ENCODE results near the gene USP51.
A peak's percentile ranks its signal among the peaks of the same experiment; 100 is the strongest.

USP51 gene

DNA sequence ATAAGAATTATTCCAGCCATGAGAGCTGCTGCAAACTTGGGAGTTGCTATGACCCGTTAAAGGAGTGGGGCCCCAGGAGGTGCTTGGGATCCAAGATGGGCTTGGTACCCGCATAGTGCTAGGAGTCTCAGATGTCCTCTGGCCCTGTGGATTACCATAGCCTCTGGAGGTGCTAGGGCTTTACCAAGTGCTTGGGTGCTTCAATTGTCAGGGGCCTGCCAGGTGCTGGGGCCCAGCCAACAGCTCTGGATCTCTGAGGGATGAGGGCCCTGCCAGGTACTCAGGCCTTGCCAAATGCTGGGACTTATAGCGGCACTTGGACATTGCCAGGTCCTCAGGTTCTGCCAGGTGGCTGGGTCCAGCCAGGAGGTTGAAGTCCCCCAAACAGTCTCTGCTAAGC is 32.0 kb upstream of the USP51 start:
- TF ChIP-seq NFIC (IDR thresholded peaks at IDR 0.05) (no peak), ZBTB7A (IDR thresholded peaks at IDR 0.05; ENCODE audit: low read depth) (no peak), FOXM1 (IDR thresholded peaks at IDR 0.05; ENCODE audit: borderline replicate concordance, low read depth) (no peak), EP300 (IDR thresholded peaks at IDR 0.05; ENCODE audit: borderline replicate concordance) (no peak), YY1 (IDR thresholded peaks at IDR 0.05; ENCODE audit: low read depth) (no peak), EGR1 (IDR thresholded peaks at IDR 0.05) (no peak)
- TF ChIP-seq, protein P1, sequence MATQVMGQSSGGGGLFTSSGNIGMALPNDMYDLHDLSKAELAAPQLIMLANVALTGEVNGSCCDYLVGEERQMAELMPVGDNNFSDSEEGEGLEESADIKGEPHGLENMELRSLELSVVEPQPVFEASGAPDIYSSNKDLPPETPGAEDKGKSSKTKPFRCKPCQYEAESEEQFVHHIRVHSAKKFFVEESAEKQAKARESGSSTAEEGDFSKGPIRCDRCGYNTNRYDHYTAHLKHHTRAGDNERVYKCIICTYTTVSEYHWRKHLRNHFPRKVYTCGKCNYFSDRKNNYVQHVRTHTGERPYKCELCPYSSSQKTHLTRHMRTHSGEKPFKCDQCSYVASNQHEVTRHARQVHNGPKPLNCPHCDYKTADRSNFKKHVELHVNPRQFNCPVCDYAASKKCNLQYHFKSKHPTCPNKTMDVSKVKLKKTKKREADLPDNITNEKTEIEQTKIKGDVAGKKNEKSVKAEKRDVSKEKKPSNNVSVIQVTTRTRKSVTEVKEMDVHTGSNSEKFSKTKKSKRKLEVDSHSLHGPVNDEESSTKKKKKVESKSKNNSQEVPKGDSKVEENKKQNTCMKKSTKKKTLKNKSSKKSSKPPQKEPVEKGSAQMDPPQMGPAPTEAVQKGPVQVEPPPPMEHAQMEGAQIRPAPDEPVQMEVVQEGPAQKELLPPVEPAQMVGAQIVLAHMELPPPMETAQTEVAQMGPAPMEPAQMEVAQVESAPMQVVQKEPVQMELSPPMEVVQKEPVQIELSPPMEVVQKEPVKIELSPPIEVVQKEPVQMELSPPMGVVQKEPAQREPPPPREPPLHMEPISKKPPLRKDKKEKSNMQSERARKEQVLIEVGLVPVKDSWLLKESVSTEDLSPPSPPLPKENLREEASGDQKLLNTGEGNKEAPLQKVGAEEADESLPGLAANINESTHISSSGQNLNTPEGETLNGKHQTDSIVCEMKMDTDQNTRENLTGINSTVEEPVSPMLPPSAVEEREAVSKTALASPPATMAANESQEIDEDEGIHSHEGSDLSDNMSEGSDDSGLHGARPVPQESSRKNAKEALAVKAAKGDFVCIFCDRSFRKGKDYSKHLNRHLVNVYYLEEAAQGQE (IDR thresholded peaks at IDR 0.05; ENCODE audit: low read depth), result no peak

DNA sequence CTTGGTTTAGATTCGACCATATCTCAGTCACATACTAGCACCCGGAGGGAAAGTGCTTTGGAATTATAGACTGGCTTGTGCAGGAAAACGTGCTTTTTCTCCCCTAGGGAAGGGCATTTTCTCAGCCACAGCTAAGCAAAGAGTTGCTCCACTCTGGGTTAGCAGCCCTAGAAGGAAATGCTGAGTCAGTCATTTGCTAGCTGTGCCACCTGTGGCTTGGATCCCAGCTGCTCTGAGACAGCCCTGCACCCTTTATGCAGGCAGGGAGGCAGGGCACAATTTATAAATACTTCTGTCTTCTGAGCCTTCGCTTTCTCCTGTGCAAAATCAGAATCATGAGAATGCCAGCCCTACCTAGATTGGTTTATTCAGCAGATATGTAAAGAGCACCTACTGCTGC is 1.3 kb upstream of the USP51 start:
- TF ChIP-seq TCF12 (IDR thresholded peaks at IDR 0.05; ENCODE audit: low read depth), result no peak
- TF ChIP-seq, protein P1 (IDR thresholded peaks at IDR 0.05; ENCODE audit: low read depth), result no peak
- TF ChIP-seq RAD21 (IDR thresholded peaks at IDR 0.05; ENCODE audit: low read depth), result no peak
- TF ChIP-seq NFIC (IDR thresholded peaks at IDR 0.05), result no peak
- TF ChIP-seq TEAD4 (IDR thresholded peaks at IDR 0.05), result no peak
- TF ChIP-seq YY1 (IDR thresholded peaks at IDR 0.05; ENCODE audit: low read depth), result no peak
- TF ChIP-seq, protein P2, sequence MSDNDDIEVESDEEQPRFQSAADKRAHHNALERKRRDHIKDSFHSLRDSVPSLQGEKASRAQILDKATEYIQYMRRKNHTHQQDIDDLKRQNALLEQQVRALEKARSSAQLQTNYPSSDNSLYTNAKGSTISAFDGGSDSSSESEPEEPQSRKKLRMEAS (IDR thresholded peaks at IDR 0.05), result no peak
- TF ChIP-seq ZBTB7A (IDR thresholded peaks at IDR 0.05; ENCODE audit: low read depth), result no peak
- no peak for TF ChIP-seq CREB1 (IDR thresholded peaks at IDR 0.05; ENCODE audit: low read depth)
- TF ChIP-seq, protein P3, sequence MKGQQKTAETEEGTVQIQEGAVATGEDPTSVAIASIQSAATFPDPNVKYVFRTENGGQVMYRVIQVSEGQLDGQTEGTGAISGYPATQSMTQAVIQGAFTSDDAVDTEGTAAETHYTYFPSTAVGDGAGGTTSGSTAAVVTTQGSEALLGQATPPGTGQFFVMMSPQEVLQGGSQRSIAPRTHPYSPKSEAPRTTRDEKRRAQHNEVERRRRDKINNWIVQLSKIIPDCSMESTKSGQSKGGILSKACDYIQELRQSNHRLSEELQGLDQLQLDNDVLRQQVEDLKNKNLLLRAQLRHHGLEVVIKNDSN (IDR thresholded peaks at IDR 0.05), result no peak
- no peak for TF ChIP-seq EP300 (IDR thresholded peaks at IDR 0.05; ENCODE audit: borderline replicate concordance)
- TF ChIP-seq EGR1 (IDR thresholded peaks at IDR 0.05), result no peak
- no peak for TF ChIP-seq TAF1 (IDR thresholded peaks at IDR 0.05; ENCODE audit: low read depth)

DNA sequence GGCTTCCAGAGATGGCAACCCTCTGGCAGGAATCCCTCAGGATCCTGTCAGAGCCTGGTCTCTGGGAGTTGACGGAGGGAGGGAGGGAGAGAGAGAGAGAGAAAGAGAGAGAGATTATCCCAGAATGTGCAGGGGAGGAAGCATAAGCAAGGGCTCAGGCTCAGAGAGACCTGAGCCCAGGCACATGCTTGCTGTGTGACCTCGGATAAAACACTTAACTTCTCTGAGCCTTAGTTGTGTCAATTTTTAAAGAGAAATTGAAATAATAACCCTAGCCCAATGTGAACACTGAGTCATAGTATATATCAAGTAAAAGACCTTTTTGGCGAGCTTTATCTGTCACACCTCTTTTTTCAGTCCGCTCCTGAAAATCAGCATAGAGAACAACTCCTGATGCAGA is 473 bp upstream of the USP51 start:
- TF ChIP-seq, protein P3 (IDR thresholded peaks at IDR 0.05), result no peak
- TF ChIP-seq EGR1 (IDR thresholded peaks at IDR 0.05) (no peak), CEBPB (IDR thresholded peaks at IDR 0.05) (no peak), EP300 (IDR thresholded peaks at IDR 0.05; ENCODE audit: borderline replicate concordance) (no peak), ZBTB7A (IDR thresholded peaks at IDR 0.05; ENCODE audit: low read depth) (no peak), RAD21 (IDR thresholded peaks at IDR 0.05; ENCODE audit: low read depth) (no peak), YY1 (IDR thresholded peaks at IDR 0.05; ENCODE audit: low read depth) (no peak), CREB1 (IDR thresholded peaks at IDR 0.05; ENCODE audit: low read depth) (no peak), TAF1 (IDR thresholded peaks at IDR 0.05; ENCODE audit: low read depth) (no peak), TCF12 (IDR thresholded peaks at IDR 0.05; ENCODE audit: low read depth) (no peak), FOXM1 (IDR thresholded peaks at IDR 0.05; ENCODE audit: borderline replicate concordance, low read depth) (no peak)
- TF ChIP-seq, protein P2 (IDR thresholded peaks at IDR 0.05), result no peak

DNA sequence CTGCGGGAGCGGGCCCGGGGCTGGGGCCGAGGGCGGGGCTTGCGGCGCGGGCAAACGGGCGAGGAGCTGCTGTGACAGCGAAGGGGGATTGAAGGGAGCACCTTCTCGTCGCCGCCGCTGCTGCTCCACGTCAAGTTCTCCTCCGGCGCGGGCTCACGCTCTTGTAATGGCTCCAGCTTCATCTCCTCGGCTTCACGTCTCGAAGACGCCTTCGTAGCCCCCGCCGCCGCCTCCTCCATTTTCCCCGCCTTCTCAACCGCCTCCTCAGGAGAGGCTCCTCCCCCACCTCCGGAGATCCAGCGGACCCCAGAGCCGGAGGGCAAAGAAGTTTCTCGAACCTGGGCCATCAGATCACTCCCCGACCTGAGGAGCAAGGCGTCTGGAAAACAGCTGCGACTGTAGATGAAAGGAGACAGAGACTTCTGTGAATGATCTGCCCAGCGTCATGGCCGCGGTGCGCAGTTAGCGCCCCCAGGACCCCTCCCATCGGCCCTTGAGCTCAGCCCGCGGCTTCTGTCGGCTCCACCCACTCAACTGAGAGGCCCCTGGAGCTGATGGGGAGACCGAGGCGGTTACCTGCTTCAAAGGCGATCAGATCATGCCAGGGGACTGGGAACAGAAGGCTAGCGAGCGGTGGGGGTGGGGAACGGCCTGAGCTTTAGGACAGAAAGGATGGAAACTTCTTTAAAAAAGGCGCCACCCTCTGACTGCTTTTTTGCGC is 895 bp downstream of the USP51 start:
- TF ChIP-seq ZBTB7A (IDR thresholded peaks at IDR 0.05; ENCODE audit: low read depth), result peak; percentile 77
- TF ChIP-seq RAD21 (IDR thresholded peaks at IDR 0.05; ENCODE audit: low read depth), result no peak
- TF ChIP-seq, protein P1 (IDR thresholded peaks at IDR 0.05; ENCODE audit: low read depth), result no peak
- TF ChIP-seq CREB1 (IDR thresholded peaks at IDR 0.05; ENCODE audit: low read depth), result no peak
- peak; percentile 23; the same call in 1 of the 2 replicates for TF ChIP-seq TAF1 (IDR thresholded peaks at IDR 0.05; ENCODE audit: low read depth)
- TF ChIP-seq, protein P2 (IDR thresholded peaks at IDR 0.05), result peak; percentile 17; the same call in 1 of the 2 replicates

Data from Ishikawa (cell line).